ENCODE data around the gene MYRFL.

The MYRFL gene

DNA sequence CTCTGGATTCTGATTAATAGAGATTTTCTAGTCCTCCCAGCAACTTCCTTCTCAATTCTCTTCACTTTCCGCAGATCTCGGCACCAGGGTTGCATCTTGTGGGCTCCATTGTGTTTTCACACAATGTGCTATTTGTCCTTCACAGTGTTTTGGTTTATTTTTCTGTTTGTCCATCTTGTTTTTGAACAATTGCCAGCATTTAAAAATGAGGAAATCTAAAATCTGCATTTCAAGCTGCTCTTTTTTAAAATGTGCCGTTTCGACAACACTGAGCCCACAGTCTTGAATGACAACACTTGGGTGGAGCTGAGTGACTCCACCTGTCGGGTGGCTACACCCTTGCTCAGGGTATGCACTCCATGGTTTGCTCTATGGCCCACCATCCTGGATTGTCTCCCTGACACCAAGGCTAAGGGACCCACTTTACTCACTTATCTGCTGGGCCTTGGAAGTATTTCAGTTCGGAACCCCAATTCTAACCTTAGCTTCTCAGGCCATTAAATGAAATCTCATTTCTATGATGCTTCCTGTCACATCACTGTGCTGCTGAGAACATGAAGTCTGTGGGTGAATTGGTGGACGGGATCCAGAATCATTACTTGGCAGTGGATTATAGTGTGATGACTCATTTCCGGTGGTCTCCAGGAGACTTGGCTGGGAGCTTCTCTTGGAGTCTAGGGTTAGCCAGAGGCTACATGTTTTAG is 3.4 kb upstream of the MYRFL start:
- no peak overlapping the region for H3K27ac ChIP-seq
- H3K36me3 ChIP-seq (ENCODE audit: insufficient read depth), result no peaks in the 10 kb centered on the region
- TF ChIP-seq, protein P1, sequence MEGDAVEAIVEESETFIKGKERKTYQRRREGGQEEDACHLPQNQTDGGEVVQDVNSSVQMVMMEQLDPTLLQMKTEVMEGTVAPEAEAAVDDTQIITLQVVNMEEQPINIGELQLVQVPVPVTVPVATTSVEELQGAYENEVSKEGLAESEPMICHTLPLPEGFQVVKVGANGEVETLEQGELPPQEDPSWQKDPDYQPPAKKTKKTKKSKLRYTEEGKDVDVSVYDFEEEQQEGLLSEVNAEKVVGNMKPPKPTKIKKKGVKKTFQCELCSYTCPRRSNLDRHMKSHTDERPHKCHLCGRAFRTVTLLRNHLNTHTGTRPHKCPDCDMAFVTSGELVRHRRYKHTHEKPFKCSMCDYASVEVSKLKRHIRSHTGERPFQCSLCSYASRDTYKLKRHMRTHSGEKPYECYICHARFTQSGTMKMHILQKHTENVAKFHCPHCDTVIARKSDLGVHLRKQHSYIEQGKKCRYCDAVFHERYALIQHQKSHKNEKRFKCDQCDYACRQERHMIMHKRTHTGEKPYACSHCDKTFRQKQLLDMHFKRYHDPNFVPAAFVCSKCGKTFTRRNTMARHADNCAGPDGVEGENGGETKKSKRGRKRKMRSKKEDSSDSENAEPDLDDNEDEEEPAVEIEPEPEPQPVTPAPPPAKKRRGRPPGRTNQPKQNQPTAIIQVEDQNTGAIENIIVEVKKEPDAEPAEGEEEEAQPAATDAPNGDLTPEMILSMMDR (conservative IDR thresholded peaks at IDR 0.05; ENCODE audit: low read depth, low read length), result no peak
- H3K4me1 ChIP-seq (ENCODE audit: low read depth, poor library complexity, severe bottlenecking), result no peaks in the 10 kb centered on the region
- no peaks in the 10 kb centered on the region for H3K79me2 ChIP-seq (ENCODE audit: insufficient read depth, low read depth)
- no peak overlapping the region for H3K4me3 ChIP-seq (IDR thresholded peaks at IDR 0.05; ENCODE audit: insufficient read depth, low read depth, low read length)
- H3K9ac ChIP-seq, result no peak overlapping the region
- H2AFZ ChIP-seq (ENCODE audit: low read depth), result no peak overlapping the region
- H3K27me3 ChIP-seq (ENCODE audit: insufficient read depth, low read depth), result no peaks in the 10 kb centered on the region
- no peaks in the 10 kb centered on the region for H4K20me1 ChIP-seq (ENCODE audit: insufficient read depth)
- no peak overlapping the region for H3K4me2 ChIP-seq

DNA sequence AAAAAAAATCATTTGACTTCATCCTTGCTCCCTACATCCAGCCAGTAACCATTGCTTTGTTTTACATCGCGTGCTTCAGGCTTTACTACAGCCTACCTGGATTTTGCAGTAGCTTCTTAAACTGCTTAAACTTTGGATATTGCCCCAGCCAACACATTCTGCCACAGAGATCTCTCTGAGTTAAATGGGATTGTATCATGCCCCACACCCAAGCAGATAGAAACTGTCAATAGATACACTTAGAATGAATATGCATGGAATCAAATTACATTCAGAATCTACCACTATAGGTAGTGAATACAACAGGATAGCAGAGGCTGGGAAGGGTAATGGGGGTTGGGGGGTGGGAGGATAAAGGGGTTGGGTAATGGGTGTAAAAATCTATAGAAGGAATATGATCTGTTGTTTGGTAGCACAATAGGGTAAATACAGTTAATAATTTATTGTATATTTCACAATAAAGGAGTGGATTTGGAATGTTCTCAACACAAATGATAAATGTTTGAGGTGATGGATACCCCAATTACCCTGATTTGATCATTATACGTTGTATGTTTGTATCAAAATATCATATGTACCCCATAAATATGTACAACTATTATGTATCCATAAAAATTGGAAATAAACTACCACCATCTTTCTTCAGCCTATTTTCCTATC is 2.7 kb upstream of the MYRFL start:
- Histone ChIP-seq H3K4me2 (no peak overlapping the region), H3K36me3 (ENCODE audit: insufficient read depth) (no peaks in the 10 kb centered on the region), H3K9ac (no peak overlapping the region), H3K27me3 (ENCODE audit: insufficient read depth, low read depth) (no peaks in the 10 kb centered on the region), H2AFZ (ENCODE audit: low read depth) (no peak overlapping the region), H3K27ac (no peak overlapping the region), H3K4me1 (ENCODE audit: low read depth, poor library complexity, severe bottlenecking) (no peaks in the 10 kb centered on the region), H3K4me3 (IDR thresholded peaks at IDR 0.05; ENCODE audit: insufficient read depth, low read depth, low read length) (no peak overlapping the region), H4K20me1 (ENCODE audit: insufficient read depth) (no peaks in the 10 kb centered on the region), H3K79me2 (ENCODE audit: insufficient read depth, low read depth) (no peaks in the 10 kb centered on the region)
- TF ChIP-seq, protein P1 (conservative IDR thresholded peaks at IDR 0.05; ENCODE audit: low read depth, low read length), result no peak

DNA sequence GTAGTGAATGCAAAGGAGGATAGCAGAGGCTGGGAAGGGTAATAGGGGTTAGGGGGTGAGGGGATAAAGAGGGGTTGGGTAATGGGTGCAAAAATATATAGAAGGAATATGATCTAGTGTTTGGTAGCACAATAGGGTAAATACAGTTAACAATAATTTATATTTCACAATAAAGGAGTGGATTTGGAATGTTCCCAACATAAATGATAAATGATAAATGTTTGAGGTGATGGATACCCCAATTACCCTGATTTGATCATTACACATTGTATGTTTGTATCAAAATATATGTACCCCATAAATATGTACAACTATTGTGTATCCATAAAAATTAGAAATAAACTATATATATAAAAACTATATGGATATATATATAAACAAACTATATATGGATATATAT is 999 bp upstream of the MYRFL start:
- Histone ChIP-seq H3K36me3 (ENCODE audit: insufficient read depth) (no peaks in the 10 kb centered on the region), H2AFZ (ENCODE audit: low read depth) (no peak overlapping the region), H3K4me1 (ENCODE audit: low read depth, poor library complexity, severe bottlenecking) (no peaks in the 10 kb centered on the region), H3K79me2 (ENCODE audit: insufficient read depth, low read depth) (no peaks in the 10 kb centered on the region), H3K9ac (no peak overlapping the region), H3K27me3 (ENCODE audit: insufficient read depth, low read depth) (no peaks in the 10 kb centered on the region), H3K27ac (no peak overlapping the region), H3K4me3 (IDR thresholded peaks at IDR 0.05; ENCODE audit: insufficient read depth, low read depth, low read length) (no peak overlapping the region), H4K20me1 (ENCODE audit: insufficient read depth) (no peaks in the 10 kb centered on the region), H3K4me2 (no peak overlapping the region)
- TF ChIP-seq, protein P1 (conservative IDR thresholded peaks at IDR 0.05; ENCODE audit: low read depth, low read length), result no peak

DNA sequence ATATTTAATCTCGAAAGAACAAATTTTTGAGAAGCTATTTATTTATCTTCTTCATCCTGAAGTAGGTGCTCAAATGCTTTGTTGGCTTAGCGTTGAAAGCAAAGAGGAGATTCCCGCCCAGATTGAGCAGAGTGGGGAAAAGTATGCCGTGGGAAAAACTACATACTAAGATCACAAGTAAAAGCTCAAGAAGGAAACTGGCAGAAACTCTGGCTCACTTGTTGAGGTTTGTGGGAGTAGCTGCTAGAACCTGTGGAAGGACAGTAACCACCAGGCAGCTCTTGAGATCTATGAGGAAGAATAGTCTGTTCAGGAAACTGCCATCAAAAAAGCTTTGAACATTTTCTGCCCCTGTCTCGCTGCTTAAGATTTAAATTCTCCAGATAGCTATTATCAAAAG is 3.9 kb downstream of the MYRFL start:
- Histone ChIP-seq H2AFZ (ENCODE audit: low read depth) (no peak overlapping the region), H3K27me3 (ENCODE audit: insufficient read depth, low read depth) (no peaks in the 10 kb centered on the region), H3K4me3 (IDR thresholded peaks at IDR 0.05; ENCODE audit: insufficient read depth, low read depth, low read length) (no peak overlapping the region), H3K4me1 (ENCODE audit: low read depth, poor library complexity, severe bottlenecking) (no peaks in the 10 kb centered on the region), H3K27ac (no peak overlapping the region), H4K20me1 (ENCODE audit: insufficient read depth) (no peaks in the 10 kb centered on the region), H3K36me3 (ENCODE audit: insufficient read depth) (no peaks in the 10 kb centered on the region), H3K79me2 (ENCODE audit: insufficient read depth, low read depth) (no peaks in the 10 kb centered on the region), H3K9ac (no peak overlapping the region), H3K4me2 (no peak overlapping the region)
- TF ChIP-seq, protein P1 (conservative IDR thresholded peaks at IDR 0.05; ENCODE audit: low read depth, low read length), result no peak
